Activated gamma-delta T cell (primary cell): Measurements from ENCODE around the gene PER1.

ENCODE experiments used
- DNase-seq: peaks from one replicate; lab custom pipeline; 2025; lab: John Stamatoyannopoulos, UW

The PER1 gene

GRCh38 chr17:8166731-8167130 is 14.5 kb upstream of the PER1 start:
- DNase-seq = no peak

DNA sequence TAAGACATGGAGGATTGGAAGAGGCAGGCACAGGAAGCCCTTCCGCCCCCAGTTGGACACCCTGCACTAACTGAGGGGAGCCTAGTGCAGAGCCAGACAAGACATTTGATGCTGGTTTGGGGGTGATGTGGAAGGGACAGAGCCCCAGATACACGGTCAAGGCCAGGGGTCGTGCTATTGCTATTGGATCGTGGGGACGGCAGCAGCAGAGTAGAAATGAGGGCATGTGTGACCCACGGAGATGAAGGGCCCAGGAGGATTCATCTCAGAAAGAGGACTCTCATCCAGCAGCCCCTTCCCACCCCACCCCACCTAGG is 12.6 kb upstream of the PER1 start:
- DNase-seq = no peak

DNA sequence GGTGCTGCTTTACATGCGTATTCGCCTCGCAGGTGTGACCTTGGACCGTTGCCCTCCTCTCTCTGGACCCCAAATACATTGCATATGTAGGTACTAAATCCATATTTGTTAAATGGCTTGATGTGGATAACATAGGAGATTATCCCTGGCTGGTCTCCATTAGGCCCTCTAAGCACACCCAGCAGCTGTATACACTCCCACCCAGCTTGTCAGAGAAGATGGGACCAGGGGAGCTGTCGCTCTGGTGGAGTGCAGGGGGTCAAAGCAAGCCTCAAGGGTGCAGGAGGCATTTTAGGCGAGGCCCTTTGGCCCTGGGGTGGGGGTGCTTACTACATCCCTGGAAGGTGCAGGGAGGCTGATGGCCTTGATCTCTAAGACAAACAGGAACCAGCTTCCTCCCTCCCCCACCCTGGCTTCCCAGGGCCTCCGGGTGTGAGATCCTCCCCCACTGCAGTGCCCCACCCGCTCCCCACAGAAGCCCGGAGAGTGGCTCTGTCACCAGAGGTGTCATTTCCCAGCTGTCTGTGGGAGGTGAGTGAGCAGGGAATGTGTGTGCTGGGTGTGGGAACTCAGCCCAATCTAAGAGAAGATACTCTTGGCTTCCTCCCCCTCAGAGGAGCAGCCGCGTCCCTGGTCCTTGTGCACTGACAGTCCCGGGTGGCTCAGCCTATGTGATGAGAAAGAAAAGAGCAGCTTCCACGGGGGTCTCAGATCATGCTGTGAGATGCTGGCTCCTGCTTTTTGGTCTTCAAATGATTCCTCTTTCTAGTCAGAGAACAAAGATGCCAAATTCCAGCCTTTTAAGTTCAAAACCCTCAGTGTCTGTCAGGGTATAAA is 12.0 kb upstream of the PER1 start:
- DNase-seq = peak; percentile 51

DNA sequence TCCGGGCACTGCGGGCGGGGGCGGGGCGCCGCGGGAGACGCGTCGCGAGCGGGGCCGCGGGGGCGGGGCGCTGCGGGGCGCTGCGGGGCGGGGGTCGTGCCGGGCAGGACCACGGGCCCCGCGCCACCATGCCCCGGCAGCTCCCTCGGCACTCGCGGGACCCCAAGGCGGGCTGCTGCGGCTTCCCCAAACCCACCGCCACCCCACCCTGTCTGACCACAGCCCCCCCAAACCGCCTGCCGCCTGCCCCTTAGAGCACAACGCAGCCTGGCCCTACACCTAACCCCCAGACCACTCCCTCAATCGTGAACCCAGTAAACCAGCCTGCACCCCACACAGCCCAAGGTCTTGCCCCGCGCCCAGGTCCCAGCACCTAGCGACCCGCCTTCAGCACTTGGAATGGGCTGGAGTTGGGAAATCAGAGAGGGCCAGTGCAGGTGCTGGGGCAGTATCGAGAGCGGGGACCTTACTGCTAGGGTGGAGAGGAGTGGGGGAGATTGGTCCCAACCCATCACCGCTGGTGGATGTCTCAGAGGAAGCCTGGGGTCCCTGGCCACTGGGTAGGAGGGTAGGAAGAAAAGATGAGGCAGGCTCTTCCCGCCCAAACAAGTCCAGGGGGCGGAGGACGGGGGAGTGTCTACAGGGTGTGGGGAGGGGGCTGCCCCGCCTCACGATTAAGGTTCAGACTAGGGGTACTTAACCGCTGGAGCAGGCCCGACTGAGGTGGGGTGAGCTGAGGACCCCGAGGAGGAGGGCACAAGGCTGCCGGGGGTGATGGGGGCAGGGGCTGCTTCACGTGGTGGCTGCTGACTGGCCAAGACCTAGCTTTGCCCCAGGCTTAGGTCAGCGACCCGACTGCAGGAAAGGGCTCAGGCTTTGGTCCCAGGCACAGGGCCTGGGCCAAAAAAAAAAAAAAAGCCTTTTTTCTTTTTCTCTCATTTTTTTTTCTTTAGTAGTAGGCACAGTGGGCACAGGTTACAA is 11.1 kb upstream of the PER1 start:
- DNase-seq = no peak

- DNase-seq = peak; percentile 83
Observed at GRCh38 chr17:8162233-8162996, 10.2 kb upstream of the PER1 start, which contains the start of gene VAMP2. Gene VAMP2, minus strand, starts transcription at chr17:8162948. Its CDS starts 69 bp downstream, at chr17:8162879.

DNA sequence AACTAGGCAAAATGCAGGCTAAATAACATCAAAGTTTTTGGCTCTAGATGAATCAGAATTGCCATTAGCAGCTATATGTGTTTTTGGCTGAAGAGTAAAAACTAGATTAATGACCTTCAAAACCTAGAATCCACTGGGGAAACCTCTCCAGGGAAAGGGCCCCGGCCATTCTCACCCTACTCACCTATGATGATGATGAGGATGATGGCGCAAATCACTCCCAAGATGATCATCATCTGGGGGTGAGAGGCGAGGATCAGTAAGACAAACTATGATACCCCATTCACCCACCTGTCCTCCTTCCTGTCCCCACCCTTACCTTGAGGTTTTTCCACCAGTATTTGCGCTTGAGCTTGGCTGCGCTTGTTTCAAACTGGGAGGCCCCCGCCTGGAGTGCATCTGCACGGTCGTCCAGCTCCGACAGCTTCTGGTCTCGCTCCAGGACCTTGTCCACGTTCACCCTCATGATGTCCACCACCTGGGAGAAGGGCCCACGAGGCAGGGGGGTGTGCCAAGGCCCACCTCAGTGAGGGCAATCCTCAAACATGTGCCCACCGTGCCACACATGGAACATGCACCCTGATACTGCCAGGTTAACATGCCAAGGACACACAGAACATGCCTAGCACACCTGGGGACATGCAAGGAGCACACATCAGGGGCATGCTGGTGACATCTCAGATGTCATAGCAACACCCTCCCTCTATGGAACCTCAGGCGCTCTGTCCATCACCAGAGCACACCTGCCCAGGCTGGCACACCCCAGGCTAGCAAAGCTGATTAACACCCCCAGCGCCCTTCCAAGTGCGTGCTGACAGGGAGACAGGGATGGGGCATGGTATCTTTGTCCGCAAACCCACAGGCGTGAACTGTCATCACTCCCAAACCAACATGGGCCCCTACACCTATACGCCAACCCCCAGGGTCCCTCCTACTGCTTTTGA is 9.4 kb upstream of the PER1 start:
- no peak for DNase-seq

DNA sequence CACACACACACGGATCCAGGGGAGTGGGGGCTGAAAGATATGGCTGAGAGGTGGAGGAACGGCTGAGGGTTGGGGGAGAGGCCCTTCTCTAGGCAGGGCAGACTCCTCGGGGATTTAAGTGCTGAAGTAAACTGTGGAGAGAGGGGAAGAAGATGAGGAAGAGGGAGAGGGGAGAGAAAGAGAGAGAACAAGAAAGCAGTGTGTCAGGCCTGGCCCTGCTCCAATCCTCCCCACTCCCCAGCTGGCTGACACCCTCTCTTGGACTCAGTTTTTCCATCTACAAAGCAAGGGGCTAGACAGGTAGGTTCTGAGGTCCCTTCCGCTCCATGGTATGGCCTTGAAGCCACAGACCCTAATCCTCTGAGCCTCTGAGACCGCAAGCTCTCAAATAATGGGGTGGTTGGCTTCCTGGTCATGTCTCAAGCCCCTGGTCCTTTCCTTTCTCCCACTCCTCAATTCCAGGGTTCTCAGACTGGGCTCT is 8.6 kb upstream of the PER1 start:
- no peak for DNase-seq

DNA sequence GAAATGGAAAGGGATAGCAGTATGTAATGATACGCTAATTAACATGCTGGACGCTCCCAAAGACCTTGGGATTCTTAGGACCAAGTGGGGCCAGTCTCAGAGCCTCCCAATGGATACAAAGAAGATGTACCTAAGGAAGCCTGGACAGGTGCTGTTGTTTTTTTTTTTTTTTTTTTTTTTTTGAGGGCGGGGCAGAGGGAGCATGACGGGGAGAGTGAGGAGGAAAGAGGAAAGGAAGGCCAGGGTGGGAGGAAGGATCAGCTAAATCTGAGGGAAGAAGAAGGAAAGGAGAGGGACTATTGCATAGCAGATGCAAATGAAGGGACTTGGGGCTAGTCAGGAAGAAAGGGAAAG is 8.0 kb upstream of the PER1 start:
- DNase-seq = no peak

GRCh38 chr17:8159459-8160223 is 7.4 kb upstream of the PER1 start:
- no peak for DNase-seq

GRCh38 chr17:8159032-8159400 is 6.8 kb upstream of the PER1 start:
- no peak for DNase-seq

DNA sequence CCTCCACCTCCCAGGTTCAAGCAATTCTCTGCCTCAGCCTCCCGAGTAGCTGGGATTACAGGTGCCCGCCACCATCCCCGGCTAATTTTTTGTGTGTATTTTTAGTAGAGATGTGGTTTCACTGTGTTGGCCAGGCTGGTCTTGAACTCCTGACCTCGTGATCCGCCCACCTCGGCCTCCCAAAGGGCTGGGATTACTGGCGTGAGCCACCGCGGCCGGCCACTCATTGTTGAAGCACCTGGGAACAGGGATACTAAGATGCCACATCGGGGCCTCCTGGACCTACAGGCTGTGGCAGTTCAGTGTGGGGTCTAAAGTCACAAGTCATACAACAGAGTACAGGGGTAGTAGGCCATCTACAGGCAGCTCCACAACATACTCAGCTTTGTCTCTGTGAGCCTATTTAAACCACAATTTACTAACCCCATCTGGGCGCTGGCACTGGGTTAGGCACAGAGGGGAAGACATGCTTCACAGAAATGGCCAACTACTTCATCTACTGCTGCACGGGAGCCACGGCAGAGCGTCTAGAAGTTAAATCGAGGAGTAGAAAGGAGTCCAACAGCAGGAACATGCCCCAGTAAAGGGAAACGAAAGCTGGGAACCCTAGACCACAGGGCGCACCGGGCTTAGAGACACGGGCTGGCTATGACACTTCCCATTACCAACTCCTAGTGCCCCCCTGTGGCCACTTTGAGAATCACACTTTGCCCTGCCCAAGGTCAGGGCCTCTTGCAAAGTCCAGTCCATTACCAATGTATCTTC is 6.2 kb upstream of the PER1 start:
- DNase-seq = no peak

DNA sequence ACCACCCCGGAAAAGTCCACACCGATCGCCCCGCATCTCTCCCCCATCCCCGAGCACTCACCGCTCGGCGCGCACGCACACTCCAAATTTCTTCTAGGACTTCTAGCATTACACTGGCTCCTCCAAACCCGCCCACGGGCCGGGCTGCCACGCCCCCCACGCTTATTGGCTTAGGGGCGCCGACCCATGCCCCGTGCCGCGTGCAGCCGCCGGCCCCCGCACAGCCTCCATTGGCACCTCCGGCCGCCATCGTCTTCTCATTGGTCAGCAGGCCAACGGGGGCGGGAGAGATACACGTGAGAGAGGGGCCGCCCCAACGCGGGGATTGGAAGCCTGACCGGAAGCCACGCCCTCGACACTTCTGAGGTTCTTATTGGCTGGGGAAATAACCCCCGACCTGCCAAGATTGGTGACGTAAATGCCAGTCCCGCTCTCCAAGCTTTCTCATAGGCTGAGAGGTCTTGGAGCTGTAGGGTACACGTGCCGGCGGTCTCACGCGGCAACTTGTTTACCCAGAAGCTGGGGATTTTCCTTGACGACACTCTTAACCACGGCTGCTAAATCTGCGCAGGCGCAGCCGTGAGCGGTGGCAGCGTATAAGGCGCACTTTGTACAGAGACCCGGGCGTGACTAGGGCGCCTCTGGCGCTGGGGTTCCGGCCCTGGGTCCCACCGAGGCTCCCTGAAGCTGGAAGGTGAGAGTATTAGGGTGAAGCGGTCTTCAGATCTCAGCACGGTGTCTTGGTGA is 4.2 kb upstream of the PER1 start:
- DNase-seq = peak; percentile 99

GRCh38 chr17:8155996-8156245 is 3.7 kb upstream of the PER1 start:
- no peak for DNase-seq

DNA sequence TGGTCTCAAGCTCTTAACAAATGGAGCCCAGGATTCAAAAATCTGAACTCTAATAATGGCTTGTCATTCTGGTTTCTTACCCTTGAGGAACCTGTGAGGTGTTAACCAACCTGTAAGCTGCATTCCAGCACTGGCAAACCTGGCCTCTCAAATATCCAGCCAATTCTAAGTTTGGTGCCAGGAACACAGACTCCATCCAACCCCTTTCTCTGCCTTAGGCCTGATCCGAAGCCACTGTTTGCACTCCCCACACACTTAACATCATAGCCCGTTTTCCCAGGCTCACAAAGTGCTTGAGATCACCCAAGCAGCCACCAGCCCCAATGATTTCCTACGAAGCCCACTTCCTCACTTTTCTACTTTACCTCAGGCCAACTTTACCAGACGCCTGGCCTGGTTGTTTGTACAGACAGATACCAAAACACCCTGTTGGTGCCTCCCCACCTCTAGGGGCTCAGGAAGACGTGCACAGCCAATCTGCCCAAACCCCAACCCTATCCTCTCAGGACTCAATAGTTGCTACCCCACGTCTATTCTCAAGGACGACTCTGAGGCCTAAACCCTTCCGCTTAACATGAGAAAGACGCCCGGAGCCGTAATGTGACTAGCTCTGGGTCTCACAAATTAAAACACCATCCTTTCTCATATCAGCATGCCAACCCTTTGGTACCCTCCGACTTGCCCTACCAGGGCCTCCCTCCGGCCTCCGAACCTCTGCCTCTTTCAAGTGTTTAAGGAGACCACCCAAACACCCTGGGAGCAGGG is 3.2 kb upstream of the PER1 start:
- no peak for DNase-seq

DNA sequence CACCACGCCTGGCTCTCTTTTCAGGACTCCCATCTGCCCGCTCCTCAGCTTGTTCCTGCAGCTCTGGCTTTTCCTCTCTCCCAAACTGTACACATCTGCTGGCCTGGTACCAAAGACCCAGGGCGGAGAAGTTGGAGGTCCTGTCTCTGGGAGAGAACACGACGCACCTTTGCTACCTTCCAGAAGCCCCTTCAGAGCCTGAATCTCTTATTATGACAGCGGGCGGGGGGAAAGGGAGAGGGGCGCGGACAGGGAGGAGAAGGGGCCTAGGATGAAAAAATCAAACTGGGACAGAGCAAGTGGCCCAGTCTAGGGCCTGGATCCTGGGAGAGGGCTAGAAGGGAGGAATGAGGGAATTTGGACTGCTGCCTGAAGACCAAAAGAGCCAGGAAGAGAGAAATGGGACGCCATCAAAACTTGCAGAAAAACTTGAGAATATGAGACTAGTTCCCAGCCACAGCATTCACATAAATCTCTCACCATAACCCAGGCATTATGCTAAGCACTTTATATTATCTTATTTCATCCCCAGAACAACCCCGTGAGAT is 2.5 kb upstream of the PER1 start:
- DNase-seq = no peak

DNA sequence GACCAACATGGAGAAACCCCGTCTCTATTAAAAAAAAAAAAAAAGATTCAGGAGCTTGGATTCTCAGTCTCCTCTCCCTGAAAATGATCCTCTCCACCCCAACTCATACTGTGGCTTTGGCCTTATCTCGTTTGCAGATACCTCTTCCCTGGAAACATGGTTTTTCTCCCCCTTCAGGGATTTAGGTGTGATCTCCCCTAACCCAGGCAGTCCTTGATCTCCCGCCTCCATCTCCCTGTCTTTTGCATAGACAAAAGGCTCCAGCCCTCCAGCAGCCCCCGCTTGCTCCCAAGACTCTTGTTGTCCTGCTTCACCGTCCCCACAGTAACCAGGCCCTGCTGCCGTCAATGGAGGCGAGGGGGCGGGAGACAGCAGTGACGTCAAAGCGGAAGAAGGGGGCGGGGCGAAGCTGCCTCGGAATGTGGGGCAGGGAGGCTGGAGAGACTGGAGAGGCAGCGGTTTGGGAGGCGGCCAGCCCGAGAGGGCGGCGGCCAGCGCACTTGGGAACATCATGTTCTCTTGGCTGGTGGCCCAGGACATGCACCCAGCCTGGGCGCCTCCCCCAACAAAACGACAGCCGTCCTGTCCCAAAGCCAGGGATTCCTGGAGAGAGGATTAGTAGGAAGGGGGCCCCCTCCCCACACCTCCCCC is 1.9 kb upstream of the PER1 start:
- DNase-seq = peak; percentile 72

DNA sequence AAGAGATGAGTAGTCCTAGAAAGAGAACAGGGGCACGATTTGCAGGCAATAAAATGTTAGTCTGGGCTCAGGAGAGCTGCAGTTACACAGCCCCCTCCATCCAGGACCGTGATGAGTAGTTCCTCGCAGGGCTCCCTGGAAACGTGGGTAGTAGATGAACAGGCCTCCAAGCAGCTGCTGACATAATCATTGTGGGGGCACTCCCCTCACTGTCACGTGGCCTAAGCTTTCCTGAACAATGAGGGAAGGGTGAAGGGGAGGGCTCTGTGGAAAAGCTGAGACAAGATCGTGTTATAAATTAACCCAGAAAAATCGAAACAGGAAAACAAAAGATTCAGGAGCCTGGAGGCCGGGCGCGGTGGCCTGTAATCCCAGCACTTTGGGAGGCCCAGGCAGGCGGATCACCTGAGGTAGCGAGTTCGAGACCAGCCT is 1.3 kb upstream of the PER1 start:
- no peak for DNase-seq
